H1 (cell line): ENCODE measurements around the gene CDK5RAP3. TPM values are rescaled to one million over a fixed set of nuclear protein-coding genes. Genes with fewer than 3 reads are reported as not detected.

ENCODE experiments used
- CTCF ChIA-PET: fragments of 300-600 bp; sonication (Branson Sonifier 250); formaldehyde crosslinking; loops from one replicate; lab custom pipeline; 2021; ENCODE audit not compliant: partially characterized antibody; lab: Charles Lee
- POLR2A ChIA-PET: fragments of 300-600 bp; sonication (Branson Sonifier 250); formaldehyde crosslinking; loops from one replicate; lab custom pipeline; 2021; ENCODE audit warnings: inconsistent platforms; ENCODE audit not compliant: partially characterized antibody; lab: Charles Lee
- DNase-seq, 2 experiments: peaks; one replicate each; pipeline versions ENCODE4 v3.0.0 to v3.0.0-alpha.2; 2010 to 2022; ENCODE audit warnings: low spot score in 2 of 2, low read depth in 1 of 2, mixed read lengths in 1 of 2
- FAIRE-seq: peaks from 2 replicates; lab custom pipeline; 2011; peaks lifted over from hg19 to GRCh38; lab: Jason Lieb, UNC
- H2AFZ ChIP-seq: 2 replicates; pipeline ENCODE4 v1.8.1; 2012; ENCODE audit warnings: low read length, inconsistent platforms
- H2AK5ac ChIP-seq: 2 replicates; pipeline ENCODE4 v1.6.1; 2013; ENCODE audit warnings: low read depth, low read length
- H2BK120ac ChIP-seq: replicated peaks from 2 replicates; pipeline ENCODE3; 2013; ENCODE audit warnings: low read depth, low read length, inconsistent platforms
- H2BK12ac ChIP-seq: 2 replicates; pipeline ENCODE4 v1.6.1; 2013; ENCODE audit warnings: low read depth, low read length
- H2BK15ac ChIP-seq: 2 replicates; pipeline ENCODE4 v1.6.1; 2013; ENCODE audit warnings: low read length
- H2BK20ac ChIP-seq: 2 replicates; pipeline ENCODE4 v1.6.1; 2013; ENCODE audit warnings: low read length
- H2BK5ac ChIP-seq: 2 replicates; pipeline ENCODE4 v1.6.1; 2013; ENCODE audit warnings: low read depth, low read length
- H3K14ac ChIP-seq: 2 replicates; pipeline ENCODE4 v1.6.1; 2013; ENCODE audit warnings: inconsistent platforms; ENCODE audit not compliant: insufficient read length
- H3K18ac ChIP-seq: 2 replicates; pipeline ENCODE4 v1.6.1; 2013; ENCODE audit warnings: low read length; ENCODE audit errors: extremely low read depth
- H3K23ac ChIP-seq: 2 replicates; pipeline ENCODE4 v1.6.1; 2013; ENCODE audit warnings: inconsistent platforms; ENCODE audit not compliant: insufficient read length
- H3K23me2 ChIP-seq: 2 replicates; pipeline ENCODE4 v1.6.1; 2013; ENCODE audit warnings: low read depth, low read length
- H3K27ac ChIP-seq: 2 replicates; pipeline ENCODE4 v1.6.1; 2011; ENCODE audit warnings: low read depth, low read length, inconsistent platforms
- H3K27me3 ChIP-seq, 4 experiments: replicated peaks in 1 of 4; 1 replicate in 1 of 4; 2 replicates in 3 of 4; pipeline versions ENCODE4 v1.6.1 to v1.8.1; 2011 to 2013; ENCODE audit warnings: low read length in 3 of 4, mild to moderate bottlenecking in 3 of 4, inconsistent platforms in 2 of 4, mixed read lengths in 2 of 4, moderate library complexity in 1 of 4; ENCODE audit not compliant: control insufficient read depth in 3 of 4, insufficient read depth in 3 of 4; ENCODE audit errors: extremely low read depth in 1 of 4
- H3K36me3 ChIP-seq, 4 experiments: 2 replicates each; pipeline versions ENCODE4 v1.6.1 to v1.8.1; 2011 to 2013; ENCODE audit warnings: mild to moderate bottlenecking in 4 of 4, low read length in 3 of 4, moderate library complexity in 2 of 4, control low read depth in 1 of 4, inconsistent platforms in 1 of 4; ENCODE audit not compliant: insufficient read depth in 4 of 4, control insufficient read depth in 2 of 4
- H3K4ac ChIP-seq: replicated peaks from 2 replicates; pipeline ENCODE3; 2013; ENCODE audit warnings: low read length, low read depth, mixed read lengths, inconsistent platforms; ENCODE audit not compliant: insufficient read length
- H3K4me1 ChIP-seq, 4 experiments: replicated peaks in 1 of 4; 1 replicate in 1 of 4; 2 replicates in 3 of 4; pipeline versions ENCODE4 v1.6.1 to v1.8.1; 2011 to 2013; ENCODE audit warnings: low read length in 3 of 4, inconsistent platforms in 2 of 4, mixed read lengths in 1 of 4; ENCODE audit not compliant: insufficient read depth in 4 of 4, control insufficient read depth in 3 of 4
- H3K4me2 ChIP-seq, 2 experiments: 2 replicates each; pipeline versions ENCODE4 v1.6.1 to v1.8.1; 2011 to 2013; ENCODE audit warnings: low read depth in 2 of 2, low read length in 2 of 2, control low read depth in 1 of 2, inconsistent platforms in 1 of 2, mild to moderate bottlenecking in 1 of 2; ENCODE audit not compliant: insufficient read depth in 1 of 2
- H3K4me3 ChIP-seq, 4 experiments: fragments of 200-600, 300-600 bp in 1 of 4; sonication (generic), shearing (Covaris generic), sonication (Bioruptor Twin) in 1 of 4; 2 replicates each; pipeline versions ENCODE4 v1.5.1 to v1.8.1; 2011 to 2016; ENCODE audit warnings: low read length in 4 of 4, low read depth in 3 of 4, control low read depth in 2 of 4, inconsistent platforms in 2 of 4, mild to moderate bottlenecking in 2 of 4, mixed read lengths in 1 of 4, moderate library complexity in 1 of 4; ENCODE audit not compliant: insufficient read depth in 2 of 4; ENCODE audit errors: extremely low read depth in 1 of 4
- H3K56ac ChIP-seq: replicated peaks from 2 replicates; pipeline ENCODE3; 2013; ENCODE audit warnings: low read depth, mild to moderate bottlenecking, mixed read lengths, low read length, inconsistent platforms; ENCODE audit not compliant: insufficient read length
- H3K79me1 ChIP-seq: 2 replicates; pipeline ENCODE4 v1.6.1; 2013; ENCODE audit warnings: low read depth, low read length, control low read depth
- H3K79me2 ChIP-seq, 2 experiments: 2 replicates each; pipeline versions ENCODE4 v1.6.1 to v1.8.1; 2012 to 2013; ENCODE audit warnings: low read length in 2 of 2, mild to moderate bottlenecking in 2 of 2, inconsistent platforms in 1 of 2; ENCODE audit not compliant: insufficient read depth in 2 of 2, control insufficient read depth in 1 of 2
- H3K9ac ChIP-seq, 4 experiments: replicated peaks in 1 of 4; 1 replicate in 1 of 4; 2 replicates in 3 of 4; pipeline versions ENCODE4 v1.6.1 to v1.8.1; 2011 to 2013; ENCODE audit warnings: low read depth in 3 of 4, low read length in 3 of 4, control low read depth in 2 of 4, mild to moderate bottlenecking in 2 of 4, moderate library complexity in 2 of 4, inconsistent platforms in 1 of 4; ENCODE audit errors: extremely low read depth in 1 of 4
- H3K9me3 ChIP-seq, 2 experiments: 2 replicates each; pipeline versions ENCODE4 v1.6.1 to v1.8.1; 2012 to 2013; ENCODE audit warnings: mild to moderate bottlenecking in 2 of 2, moderate library complexity in 2 of 2, control low read depth in 1 of 2, inconsistent platforms in 1 of 2, low read depth in 1 of 2, low read length in 1 of 2, mixed read lengths in 1 of 2; ENCODE audit not compliant: insufficient read depth in 2 of 2
- H4K20me1 ChIP-seq, 2 experiments: replicated peaks in 1 of 2; 2 replicates each; pipeline versions ENCODE3 to v1.8.1; 2011 to 2013; ENCODE audit warnings: inconsistent platforms in 2 of 2, low read length in 2 of 2, mild to moderate bottlenecking in 1 of 2; ENCODE audit not compliant: insufficient read depth in 2 of 2, control insufficient read depth in 1 of 2
- H4K5ac ChIP-seq: 2 replicates; pipeline ENCODE4 v1.6.1; 2013; ENCODE audit warnings: low read length, low read depth, mixed read lengths, inconsistent platforms; ENCODE audit not compliant: insufficient read length
- H4K8ac ChIP-seq: 2 replicates; pipeline ENCODE4 v1.8.0; 2013; ENCODE audit warnings: mild to moderate bottlenecking, moderate library complexity, low read length, inconsistent platforms; ENCODE audit not compliant: insufficient read depth; ENCODE audit errors: extremely low read depth
- H4K91ac ChIP-seq: replicated peaks from 2 replicates; pipeline ENCODE3; 2013; ENCODE audit warnings: low read length, mixed read lengths, inconsistent platforms; ENCODE audit not compliant: insufficient read length
- BACH1 ChIP-seq: IDR thresholded peaks from 2 replicates; pipeline ENCODE4 v1.6.1; 2012; ENCODE audit warnings: low read length, improper control_type of control experiment
- CREB1 ChIP-seq: IDR thresholded peaks from 2 replicates; pipeline ENCODE4 v1.6.1; 2012; ENCODE audit warnings: inconsistent platforms
- HDAC2 ChIP-seq, 2 experiments: fragments of 300-600 bp in 1 of 2; sonication (generic) in 1 of 2; IDR thresholded peaks; 2 replicates each; pipeline ENCODE4 v1.6.1; 2011 to 2012; ENCODE audit warnings: low read depth in 2 of 2, low read length in 2 of 2, mild to moderate bottlenecking in 2 of 2, moderate library complexity in 2 of 2, borderline replicate concordance in 1 of 2, inconsistent platforms in 1 of 2
- POU5F1 ChIP-seq: IDR thresholded peaks from 2 replicates; pipeline ENCODE4 v1.6.1; 2011; ENCODE audit warnings: low read depth, mild to moderate bottlenecking, low read length, moderate library complexity
- RBBP5 ChIP-seq: IDR thresholded peaks from 2 replicates; pipeline ENCODE4 v1.7.1; 2012; ENCODE audit warnings: low read depth, mild to moderate bottlenecking, inconsistent platforms, low read length, moderate library complexity, borderline replicate concordance
- SAP30 ChIP-seq: fragments of 300-600 bp; sonication (generic); IDR thresholded peaks from 2 replicates; pipeline ENCODE4 v1.7.1; 2012; ENCODE audit warnings: low read length, moderate library complexity, mild to moderate bottlenecking, inconsistent platforms; ENCODE audit not compliant: insufficient read depth, insufficient replicate concordance
- SIN3A ChIP-seq, 2 experiments: IDR thresholded peaks in 1 of 2; conservative IDR thresholded peaks in 1 of 2; 2 replicates each; pipeline ENCODE4 v1.6.1; 2011 to 2012; ENCODE audit warnings: low read length in 2 of 2, improper control_type of control experiment in 1 of 2, low read depth in 1 of 2, mild to moderate bottlenecking in 1 of 2
- TAF1 ChIP-seq: IDR thresholded peaks from 2 replicates; pipeline ENCODE4 v1.6.1; 2011; ENCODE audit warnings: mild to moderate bottlenecking, low read depth, low read length
- TAF7 ChIP-seq: optimal IDR thresholded peaks from 2 replicates; pipeline ENCODE3; 2011; ENCODE audit warnings: low read depth, mild to moderate bottlenecking, inconsistent platforms, low read length, moderate library complexity, borderline replicate concordance
- TEAD4 ChIP-seq: IDR thresholded peaks from 2 replicates; pipeline ENCODE4 v1.6.1; 2012; ENCODE audit warnings: low read depth, low read length, inconsistent platforms, mixed read lengths
- WGBS, 2 experiments: shearing (Covaris generic) in 1 of 2; methylation state at CpG; one replicate each; pipeline versions ENCODE4 v1.1.6 to v1.1.7; 2013 to 2015; ENCODE audit warnings: low lambda C conversion rate in 2 of 2, mixed read lengths in 2 of 2, inconsistent platforms in 1 of 2, low coverage in 1 of 2, missing lambda C conversion rate in 1 of 2; ENCODE audit not compliant: insufficient replicate concordance in 2 of 2, insufficient coverage in 1 of 2, insufficient read length in 1 of 2; ENCODE audit errors: extremely low coverage in 1 of 2, missing lambda C conversion rate in 1 of 2; 5-methylcytosine and 5-hydroxymethylcytosine counted together
- polyA plus RNA-seq, 7 experiments: library from polyadenylated mRNA; depleted of rRNA in 3 of 7; stranded (reverse) in 5 of 7; unstranded in 2 of 7; fragments of >200 nt in 5 of 7; fragments of 200-250 nt in 2 of 7; gene quantifications; 1 replicate in 5 of 7; 2 replicates in 1 of 7; 4 replicates in 1 of 7; pipeline versions ENCODE4 v1.2.1 to v1.2.3, GENCODE V29; 2011 to 2013; ENCODE audit warnings: missing spikeins in 2 of 7, mixed read lengths in 2 of 7
- total RNA-seq: library from RNA; stranded (reverse); fragmentation: NEBNext Ultra II Directional; extraction: Animal tissue kit (Norgen Biotek cat#: 25700); gene quantifications from 2 replicates; pipeline ENCODE4 v1.2.1, GENCODE V29; 2021
- TF ChIP-seq, protein P1 (sequence below): IDR thresholded peaks from 2 replicates; pipeline ENCODE4 v1.6.1; 2012; ENCODE audit warnings: inconsistent platforms
- TF ChIP-seq, protein P2 (sequence below): IDR thresholded peaks from 2 replicates; pipeline ENCODE4 v1.6.1; 2011; ENCODE audit warnings: low read depth, mild to moderate bottlenecking, low read length; ENCODE audit not compliant: insufficient read depth

Gene CDK5RAP3
- total and polyA plus RNA-seq, 2 of the 8 experiments (the other 6 are each of a cell fraction or from before 2014, with no cell fraction given), result 88.2 to 93.2 TPM

DNA sequence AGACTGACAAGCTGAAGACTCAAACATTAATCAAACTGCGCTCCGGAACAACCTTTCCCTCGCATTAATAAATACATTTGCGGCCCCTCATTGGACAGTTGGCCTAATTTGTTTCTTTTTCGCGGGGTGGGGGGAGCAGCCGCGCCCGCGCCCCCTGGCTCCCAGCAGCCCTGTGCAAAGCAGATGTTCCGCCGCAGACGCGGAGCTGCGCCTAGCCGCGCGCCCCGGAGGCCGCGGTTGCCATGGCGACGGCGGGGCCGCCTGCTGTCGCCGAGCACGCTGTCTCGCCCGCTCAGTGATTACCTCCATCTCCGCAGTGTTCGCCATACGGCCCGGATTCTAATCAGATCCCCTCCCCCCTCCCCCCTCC is 41.2 kb downstream of the CDK5RAP3 start:
- no peaks in the 10 kb centered on the region for H4K20me1 ChIP-seq
- ChIA-PET CTCF (interaction anchor here (1.0 to 27.8 kb wide), 9 partner anchors 9 to 119 kb away, joined by 3 to 698 read pairs (median 15); partner anchors contain the start of genes CDK5RAP3, PNPO and PRR15L), POLR2A (interaction anchor here (0.6 to 2.2 kb wide), 14 partner anchors 9 to 165 kb away, joined by 3 to 11 read pairs (median 4); partner anchors contain the start of genes CDK5RAP3 and NFE2L1)
- H3K9ac ChIP-seq, result no peak overlapping the region
- WGBS, 2 experiments, result 1% methylated on average over 19 of the region's 34 CpGs; no CpG with 5 or more reads in 1 of the 2 experiments
- H2BK20ac ChIP-seq, result no peak overlapping the region
- no peak overlapping the region for H2BK5ac ChIP-seq
- no peaks in the 10 kb centered on the region for H3K9me3 ChIP-seq
- FAIRE-seq, result no peak
- H3K23ac ChIP-seq, result no peak overlapping the region
- H3K56ac ChIP-seq, result no peak overlapping the region
- no peak overlapping the region for H3K4ac ChIP-seq
- peak in 1 of 2 experiments; percentile 86 for DNase-seq
- no peak overlapping the region for H4K5ac ChIP-seq
- H2BK120ac ChIP-seq, result no peak overlapping the region
- no peak overlapping the region for H3K18ac ChIP-seq
- H2AK5ac ChIP-seq, result no peak overlapping the region
- H3K23me2 ChIP-seq, result peaks cover 8% of the 10 kb centered on the region
- peaks cover 4 to 14% (median 9%) of the 10 kb centered on the region in 4 experiments for H3K4me1 ChIP-seq
- no peaks in the 10 kb centered on the region for H3K79me2 ChIP-seq
- no peak overlapping the region for H2AFZ ChIP-seq
- H2BK12ac ChIP-seq, result no peak overlapping the region
- no peak overlapping the region for H4K91ac ChIP-seq
- H3K4me2 ChIP-seq, result peak overlapping the region; percentile 88 to 99
- no peak overlapping the region for H3K14ac ChIP-seq
- H3K79me1 ChIP-seq, result no peaks in the 10 kb centered on the region
- H3K27ac ChIP-seq, result no peak overlapping the region
- H3K36me3 ChIP-seq, result no peaks in the 10 kb centered on the region
- peaks cover 0 to 13% (median 8%) of the 10 kb centered on the region in 4 experiments; a peak in 6 of 7 replicates for H3K27me3 ChIP-seq
- H2BK15ac ChIP-seq, result no peak overlapping the region
- H3K4me3 ChIP-seq, result peak overlapping the region; percentile 61 to 75 (median 66)
- H4K8ac ChIP-seq, result no peak overlapping the region; the same call in 1 of the 2 replicates
- TF ChIP-seq, protein P1, sequence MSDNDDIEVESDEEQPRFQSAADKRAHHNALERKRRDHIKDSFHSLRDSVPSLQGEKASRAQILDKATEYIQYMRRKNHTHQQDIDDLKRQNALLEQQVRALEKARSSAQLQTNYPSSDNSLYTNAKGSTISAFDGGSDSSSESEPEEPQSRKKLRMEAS, result peak; percentile 88
- TF ChIP-seq TEAD4, result no peak
- peak; percentile 37; the same call in 1 of the 2 replicates for TF ChIP-seq CREB1
- TF ChIP-seq RBBP5, result no peak; the same call in 1 of the 2 replicates
- TF ChIP-seq SIN3A (conservative IDR thresholded peaks at IDR 0.05 in 1 of 2, IDR thresholded peaks at IDR 0.05 in 1 of 2; ENCODE audit: low read depth in 1 of 2, low read length in 2 of 2), result peak in 1 of 2 experiments; percentile 93; a peak in 3 of 4 replicates
- TF ChIP-seq TAF1, result no peak
- TF ChIP-seq, protein P2, sequence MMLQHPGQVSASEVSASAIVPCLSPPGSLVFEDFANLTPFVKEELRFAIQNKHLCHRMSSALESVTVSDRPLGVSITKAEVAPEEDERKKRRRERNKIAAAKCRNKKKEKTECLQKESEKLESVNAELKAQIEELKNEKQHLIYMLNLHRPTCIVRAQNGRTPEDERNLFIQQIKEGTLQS, result no peak
- TF ChIP-seq TAF7, result no peak
- TF ChIP-seq BACH1, result no peak
- peak in 1 of 2 experiments; percentile 81; a peak in 1 of 4 replicates for TF ChIP-seq HDAC2 (IDR thresholded peaks at IDR 0.05; ENCODE audit: borderline replicate concordance in 1 of 2, low read depth in 2 of 2, low read length in 2 of 2)
- TF ChIP-seq SAP30, result no peak
- TF ChIP-seq POU5F1, result no peak
